Heart right ventricle (tissue), 16 donors: Measurements from ENCODE around the gene CPN2. TPM values are rescaled to one million over a fixed set of nuclear protein-coding genes. Genes with fewer than 3 reads are reported as not detected.

ENCODE experiments used
- ATAC-seq, 8 donors: fragments of 200-7000 bp; cut with Tn5 transposase; one replicate each; pipeline ENCODE4 v1.9.1; 2020; ENCODE audit warnings: mild to moderate bottlenecking in 8 of 8, moderate library complexity in 8 of 8, moderate number of reproducible peaks in 1 of 8
- DNase-seq, 2 donors: peaks; one replicate each; pipeline ENCODE4 v3.0.0-alpha.2; 2020
- H3K27ac ChIP-seq, 10 donors: fragments of 200-600 bp; sonication (generic) in 2 of 10; one replicate each; pipeline versions ENCODE4 v1.5.0 to v1.8.0; 2020 to 2022; ENCODE audit warnings: mild to moderate bottlenecking in 3 of 10
- H3K27me3 ChIP-seq, 7 donors: fragments of 200-600 bp; one replicate each; pipeline ENCODE4 v1.8.0; 2021 to 2022; ENCODE audit warnings: mild to moderate bottlenecking in 2 of 7
- H3K36me3 ChIP-seq, 9 donors: fragments of 200-600 bp; sonication (generic) in 1 of 9; one replicate each; pipeline versions ENCODE4 v1.5.0 to v1.8.0; 2020 to 2022; ENCODE audit warnings: mild to moderate bottlenecking in 2 of 9
- H3K4me1 ChIP-seq, 9 donors: fragments of 200-600 bp; sonication (generic) in 1 of 9; one replicate each; pipeline versions ENCODE4 v1.5.0 to v1.8.0; 2020 to 2022; ENCODE audit warnings: mild to moderate bottlenecking in 4 of 9
- H3K4me3 ChIP-seq, 10 donors: fragments of 200-600 bp; sonication (generic) in 2 of 10; one replicate each; pipeline versions ENCODE4 v1.5.0 to v1.8.0; 2020 to 2022; ENCODE audit warnings: mild to moderate bottlenecking in 7 of 10, moderate library complexity in 2 of 10
- H3K9me3 ChIP-seq, 11 donors: fragments of 200-600 bp in 10 of 11; sonication (generic) in 2 of 11; one replicate each; pipeline versions ENCODE4 v1.5.0 to v1.8.0; 2013 to 2022; ENCODE audit warnings: mild to moderate bottlenecking in 2 of 11, control low read depth in 1 of 11, moderate library complexity in 1 of 11
- WGBS, 2 donors: extraction: QIAGEN DNeasy Blood & Tissue Kit; methylation state at CpG; one replicate each; pipeline ENCODE4 v1.1.7; 2013; ENCODE audit warnings: inconsistent platforms in 1 of 2; 5-methylcytosine and 5-hydroxymethylcytosine counted together
- intact Hi-C, 10 donors: fragments of 100-400 bp; cut with DNase I; formaldehyde crosslinking; loops; one replicate each; pipeline versions ENCODE4 v1.11.1 to v1.14.2; 2022
- polyA plus RNA-seq, 2 donors: library from polyadenylated mRNA; stranded (reverse); fragments of 200-250 nt; gene quantifications; one replicate each; pipeline ENCODE4 v1.2.3, GENCODE V29; 2013
- total RNA-seq, 10 donors: library from RNA; stranded (reverse); fragmentation: NEBNext Ultra II Directional in 3 of 10; extraction: Animal tissue kit (Norgen Biotek cat#: 25700) in 3 of 10; gene quantifications; one replicate each; pipeline versions ENCODE4 v1.2.1 to v1.2.4, GENCODE V29; 2021 to 2023
- TF ChIP-seq, protein P1 (sequence below), 9 donors: fragments of 200-600 bp; sonication (generic) in 2 of 9; IDR thresholded peaks; one replicate each; pipeline versions ENCODE4 v1.5.0 to v1.8.0; 2021 to 2022; ENCODE audit warnings: antibody characterized with exemption in 9 of 9, mild to moderate bottlenecking in 5 of 9, moderate library complexity in 1 of 9
- donor health status: Arrhythmogenic right ventricular cardiomyopathy.
- donor health status: ischemic (EF 13 %, LVEDD 7.1; RV severe dilation, severe dysfunction).
- donor health status: healthy with polysubstance abuse.
- donor health status: DM: no; HTN: yes; CAD: no.
- donor health status: DM: no; HTN: no; CAD: no.
- donor health status: ischemic (EF 25% LVEDD 6.9; RV normal size, moderate dysfunction).
- donor health status: ischemic (EF 25% LVEDD 5.7; RV mildly dilated, moderate dysfunction).
- donor health status: healthy.
- donor health status: DM: yes; HTN: yes; CAD: no.
- donor health status: Ischemic cardiomyopathy.
- donor health status: ischemic (EF 35%, LVEDD 5.7; RV mildly dilated, moderate dysfunction).
- donor health status: nonischemic (EF 11% LVEDD 7.7; RV severe dilation, severe dysfunction).
- donor health status: DM: yes; HTN: yes; CAD: no.
- donor health status: PGD.
- donor health status: ischemic (EF 29% LVEDD 5.4; RV normal size, mild dysfunction).
- donor health status: nonischemic (EF 23%, LVEDD 6.1; RV moderate dilation, normal function).

The CPN2 gene
- total and polyA plus RNA-seq, 12 donors: 0.12 to 4.5 (median 1.5) TPM

DNA sequence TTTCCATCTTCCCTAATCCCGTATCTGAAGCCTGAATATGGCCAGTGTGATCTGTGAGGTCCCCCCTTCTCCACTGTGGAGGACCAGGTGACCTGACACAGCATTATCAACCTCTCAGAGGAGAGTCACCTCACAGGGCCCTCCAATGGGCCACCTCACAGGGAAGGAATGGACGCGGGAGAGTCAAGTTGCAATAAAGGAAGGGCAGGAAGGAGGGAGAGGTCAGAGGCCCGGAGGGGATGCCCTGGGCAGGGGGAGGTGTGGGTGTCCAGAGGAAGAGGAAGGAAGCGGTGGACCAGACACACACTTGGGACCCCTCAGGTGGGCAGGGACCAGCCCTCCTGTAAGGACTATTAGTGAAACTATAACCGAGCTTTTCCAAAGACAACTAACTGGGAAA is 33.0 kb upstream of the CPN2 start:
- DNase-seq (no peak), ATAC-seq (no peak)
- Histone ChIP-seq H3K36me3 (no peaks in the 10 kb centered on the region), H3K9me3 (no peaks in the 10 kb centered on the region), H3K4me3 (no peak overlapping the region), H3K27ac (no peak overlapping the region), H3K27me3 (peaks cover 0 to 49% (median 27%) of the 10 kb centered on the region in 7 donors), H3K4me1 (no peaks in the 10 kb centered on the region)
- 75 to 79% methylated on average over 6 of the region's 6 CpGs for WGBS, 2 donors
- TF ChIP-seq, protein P1, sequence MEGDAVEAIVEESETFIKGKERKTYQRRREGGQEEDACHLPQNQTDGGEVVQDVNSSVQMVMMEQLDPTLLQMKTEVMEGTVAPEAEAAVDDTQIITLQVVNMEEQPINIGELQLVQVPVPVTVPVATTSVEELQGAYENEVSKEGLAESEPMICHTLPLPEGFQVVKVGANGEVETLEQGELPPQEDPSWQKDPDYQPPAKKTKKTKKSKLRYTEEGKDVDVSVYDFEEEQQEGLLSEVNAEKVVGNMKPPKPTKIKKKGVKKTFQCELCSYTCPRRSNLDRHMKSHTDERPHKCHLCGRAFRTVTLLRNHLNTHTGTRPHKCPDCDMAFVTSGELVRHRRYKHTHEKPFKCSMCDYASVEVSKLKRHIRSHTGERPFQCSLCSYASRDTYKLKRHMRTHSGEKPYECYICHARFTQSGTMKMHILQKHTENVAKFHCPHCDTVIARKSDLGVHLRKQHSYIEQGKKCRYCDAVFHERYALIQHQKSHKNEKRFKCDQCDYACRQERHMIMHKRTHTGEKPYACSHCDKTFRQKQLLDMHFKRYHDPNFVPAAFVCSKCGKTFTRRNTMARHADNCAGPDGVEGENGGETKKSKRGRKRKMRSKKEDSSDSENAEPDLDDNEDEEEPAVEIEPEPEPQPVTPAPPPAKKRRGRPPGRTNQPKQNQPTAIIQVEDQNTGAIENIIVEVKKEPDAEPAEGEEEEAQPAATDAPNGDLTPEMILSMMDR (IDR thresholded peaks at IDR 0.05): no peak
- intact Hi-C loops: no loop called here

GRCh38 chr3:194383276-194383940 is 32.3 kb upstream of the CPN2 start:
- peaks cover 0 to 53% (median 27%) of the 10 kb centered on the region in 7 donors for H3K27me3 ChIP-seq
- no peak for DNase-seq

DNA sequence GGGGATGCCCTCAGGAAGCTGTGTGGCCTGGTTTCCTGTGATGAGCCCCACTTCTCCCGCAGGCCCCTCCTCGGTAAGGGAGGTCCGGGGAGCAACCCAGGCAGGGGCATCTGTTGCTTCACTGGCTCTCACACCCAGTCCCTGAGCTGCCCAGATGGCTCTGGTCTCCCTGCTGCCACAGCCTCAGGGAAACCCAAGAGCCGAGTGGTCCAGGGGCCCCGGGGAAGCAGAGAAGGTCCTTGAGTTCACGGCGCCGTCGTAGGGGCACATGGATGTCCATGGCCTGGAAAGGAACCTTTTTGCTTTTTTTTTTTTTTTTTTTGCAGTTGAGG is 31.7 kb upstream of the CPN2 start:
- DNase-seq (no peak), ATAC-seq (no peak)
- H3K9me3 ChIP-seq: no peaks in the 10 kb centered on the region
- H3K27me3 ChIP-seq: peaks cover 0 to 58% (median 27%) of the 10 kb centered on the region in 7 donors
- H3K4me3 ChIP-seq: no peak overlapping the region
- no peaks in the 10 kb centered on the region for H3K4me1 ChIP-seq
- H3K27ac ChIP-seq: no peak overlapping the region
- TF ChIP-seq, protein P1 (IDR thresholded peaks at IDR 0.05): no peak
- intact Hi-C loops: no loop called here
- H3K36me3 ChIP-seq: no peaks in the 10 kb centered on the region
- WGBS, 2 donors: 80 to 84% methylated on average over 9 of the region's 9 CpGs

More at GRCh38 chr3:194383276-194383940, 32.3 kb upstream of the CPN2 start:
- intact Hi-C loops: no loop called here
- H3K4me1 ChIP-seq: no peaks in the 10 kb centered on the region
- H3K27ac ChIP-seq: no peak overlapping the region
- 88 to 89% methylated on average over 14 of the region's 14 CpGs for WGBS, 2 donors
- no peak for ATAC-seq
- H3K9me3 ChIP-seq: no peaks in the 10 kb centered on the region
- TF ChIP-seq, protein P1 (IDR thresholded peaks at IDR 0.05): no peak
- no peak overlapping the region for H3K4me3 ChIP-seq
- no peaks in the 10 kb centered on the region for H3K36me3 ChIP-seq

DNA sequence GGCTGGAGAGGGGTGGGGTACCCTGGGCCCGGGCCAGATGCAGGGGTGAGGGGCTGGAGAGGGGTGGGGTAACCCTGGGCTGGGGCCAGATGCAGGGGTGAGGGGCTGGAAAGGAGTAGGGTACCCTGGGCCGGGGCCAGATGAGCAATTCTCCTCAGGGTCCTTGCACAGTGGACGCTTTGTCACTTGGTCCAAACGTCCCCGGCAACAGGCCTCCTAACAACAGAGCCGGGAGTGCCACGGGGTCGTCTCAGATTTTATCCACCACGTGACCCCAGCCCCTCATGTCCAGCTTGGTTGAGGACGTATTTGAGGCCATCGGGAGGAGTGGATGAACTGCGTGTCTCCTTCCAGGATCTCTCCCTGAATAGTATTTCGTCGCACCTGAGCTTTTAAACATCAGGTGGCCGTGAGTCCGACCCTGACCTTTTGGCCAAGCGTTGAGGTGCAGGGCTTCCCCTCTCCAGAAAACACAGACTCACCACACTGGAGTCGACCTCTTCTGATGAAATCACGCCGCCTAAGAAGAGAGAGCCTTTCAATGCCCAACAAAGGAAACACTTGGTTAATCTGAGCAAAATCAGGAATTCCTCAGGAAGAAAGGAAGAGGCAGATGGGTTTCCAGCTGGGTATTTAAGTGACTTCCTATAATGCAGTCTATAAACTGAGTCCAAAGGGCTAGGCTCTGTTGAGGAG is 31.2 kb upstream of the CPN2 start:
- Histone ChIP-seq H3K27me3 (peaks cover 0 to 60% (median 24%) of the 10 kb centered on the region in 7 donors), H3K27ac (no peak overlapping the region), H3K9me3 (no peaks in the 10 kb centered on the region), H3K4me1 (no peaks in the 10 kb centered on the region), H3K36me3 (no peaks in the 10 kb centered on the region), H3K4me3 (no peak overlapping the region)
- 84 to 85% methylated on average over 20 of the region's 20 CpGs for WGBS, 2 donors
- ATAC-seq (no peak), DNase-seq (no peak)
- intact Hi-C loops: no loop called here
- TF ChIP-seq, protein P1 (IDR thresholded peaks at IDR 0.05): no peak
